ENCODE results near the gene ENO1.
"Not testable (repeated sequence)": the region's sequence is repeated elsewhere in the genome, so short reads cannot be mapped to it uniquely, and the experiment has no call there.

ENO1 gene

GRCh38 chr1:8896775-8897174 lies 18.3 kb upstream of the ENO1 start:
- DNase-seq (ENCODE audit: low read depth in 3 of 3) = not testable (repeated sequence)

GRCh38 chr1:8892026-8892425 lies 13.5 kb upstream of the ENO1 start:
- DNase-seq (ENCODE audit: low read depth in 3 of 3) = no peak

GRCh38 chr1:8891401-8891800 lies 12.9 kb upstream of the ENO1 start:
- DNase-seq (ENCODE audit: low read depth in 3 of 3) = no peak

GRCh38 chr1:8889925-8890785 lies 11.7 kb upstream of the ENO1 start:
- DNase-seq (ENCODE audit: low read depth in 3 of 3) = no peak

- no peak for DNase-seq (ENCODE audit: low read depth in 3 of 3)
Measured at GRCh38 chr1:8889103-8889846, 10.8 kb upstream of the ENO1 start.

- no peak for DNase-seq (ENCODE audit: low read depth in 3 of 3)
Measured at GRCh38 chr1:8886589-8886988, 8.1 kb upstream of the ENO1 start.

GRCh38 chr1:8886031-8886524 lies 7.6 kb upstream of the ENO1 start:
- DNase-seq (ENCODE audit: low read depth in 3 of 3) = not testable (repeated sequence)

GRCh38 chr1:8884105-8884504 lies 5.6 kb upstream of the ENO1 start:
- not testable (repeated sequence) for DNase-seq (ENCODE audit: low read depth in 3 of 3)

- DNase-seq (ENCODE audit: low read depth in 3 of 3) = no peak
Measured at GRCh38 chr1:8883491-8883890, 5.0 kb upstream of the ENO1 start.

- no peak for DNase-seq (ENCODE audit: low read depth in 3 of 3)
Measured at GRCh38 chr1:8879922-8880676, 1.6 kb upstream of the ENO1 start.

- DNase-seq (ENCODE audit: low read depth in 3 of 3) = no peak
Measured at GRCh38 chr1:8879464-8879921, 1.0 kb upstream of the ENO1 start.

GRCh38 chr1:8878698-8879463 lies 395 bp upstream of the ENO1 start:
- peak; percentile 98 to 99 (median 99) for DNase-seq (ENCODE audit: low read depth in 3 of 3)

- no peak for DNase-seq (ENCODE audit: low read depth in 3 of 3)
Measured at GRCh38 chr1:8876087-8876486, 2.4 kb downstream of the ENO1 start.

- DNase-seq (ENCODE audit: low read depth in 3 of 3) = no peak
Measured at GRCh38 chr1:8875216-8875861, 3.1 kb downstream of the ENO1 start.

GRCh38 chr1:8874230-8875201 lies 4.0 kb downstream of the ENO1 start:
- DNase-seq (ENCODE audit: low read depth in 3 of 3) = no peak

- peak; percentile 63 to 84 (median 78) for DNase-seq (ENCODE audit: low read depth in 3 of 3)
Measured at GRCh38 chr1:8873506-8874229, 4.8 kb downstream of the ENO1 start.

GRCh38 chr1:8873001-8873400 lies 5.5 kb downstream of the ENO1 start:
- DNase-seq (ENCODE audit: low read depth in 3 of 3) = no peak

- no peak for DNase-seq (ENCODE audit: low read depth in 3 of 3)
Measured at GRCh38 chr1:8871965-8872399, 6.5 kb downstream of the ENO1 start.

- no peak for DNase-seq (ENCODE audit: low read depth in 3 of 3)
Measured at GRCh38 chr1:8871539-8871935, 6.9 kb downstream of the ENO1 start.

All from stimulated activated CD4-positive, alpha-beta T cell treated with anti-CD3 and anti-CD28 coated beads, TNF-alpha, amount 100 ng/mL, for 24 hours (primary cell).